ENCODE data around the gene FZD7. TPM values are rescaled to one million over a fixed set of nuclear protein-coding genes. Genes with fewer than 3 reads are reported as not detected.

The FZD7 gene
- total RNA-seq, 1 experiment from 2014 or later, result 302 TPM

DNA sequence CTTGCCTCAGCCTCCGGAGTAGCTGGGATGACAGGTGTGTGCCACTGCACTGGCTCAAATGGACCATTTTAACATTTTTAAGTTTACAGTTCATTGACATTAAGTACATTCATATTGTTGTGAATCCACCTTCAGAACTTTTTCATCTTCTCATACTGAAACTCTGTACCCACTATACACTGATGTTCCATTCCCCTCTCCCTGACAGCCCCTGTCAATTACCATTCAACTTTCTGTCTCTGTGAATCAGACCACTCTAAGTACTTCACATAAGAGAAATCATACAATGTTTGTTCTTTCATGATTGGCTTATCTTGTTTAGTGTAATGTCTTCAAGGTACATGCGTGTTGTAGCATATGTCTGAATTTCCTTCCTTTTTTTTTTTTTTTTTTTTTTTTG is 37.5 kb downstream of the FZD7 start:
- TF ChIP-seq, protein P1, sequence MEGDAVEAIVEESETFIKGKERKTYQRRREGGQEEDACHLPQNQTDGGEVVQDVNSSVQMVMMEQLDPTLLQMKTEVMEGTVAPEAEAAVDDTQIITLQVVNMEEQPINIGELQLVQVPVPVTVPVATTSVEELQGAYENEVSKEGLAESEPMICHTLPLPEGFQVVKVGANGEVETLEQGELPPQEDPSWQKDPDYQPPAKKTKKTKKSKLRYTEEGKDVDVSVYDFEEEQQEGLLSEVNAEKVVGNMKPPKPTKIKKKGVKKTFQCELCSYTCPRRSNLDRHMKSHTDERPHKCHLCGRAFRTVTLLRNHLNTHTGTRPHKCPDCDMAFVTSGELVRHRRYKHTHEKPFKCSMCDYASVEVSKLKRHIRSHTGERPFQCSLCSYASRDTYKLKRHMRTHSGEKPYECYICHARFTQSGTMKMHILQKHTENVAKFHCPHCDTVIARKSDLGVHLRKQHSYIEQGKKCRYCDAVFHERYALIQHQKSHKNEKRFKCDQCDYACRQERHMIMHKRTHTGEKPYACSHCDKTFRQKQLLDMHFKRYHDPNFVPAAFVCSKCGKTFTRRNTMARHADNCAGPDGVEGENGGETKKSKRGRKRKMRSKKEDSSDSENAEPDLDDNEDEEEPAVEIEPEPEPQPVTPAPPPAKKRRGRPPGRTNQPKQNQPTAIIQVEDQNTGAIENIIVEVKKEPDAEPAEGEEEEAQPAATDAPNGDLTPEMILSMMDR (conservative IDR thresholded peaks at IDR 0.05), result no peak

More for the DNA sequence above, 37.5 kb downstream of the FZD7 start:
- Histone ChIP-seq H3K23me2 (ENCODE audit: insufficient read length, low read depth, low read length, poor library complexity, severe bottlenecking) (no peaks in the 10 kb centered on the region), H4K5ac (ENCODE audit: insufficient read length, low read depth, low read length) (no peak overlapping the region), H3K79me1 (ENCODE audit: insufficient read depth, low read depth, low read length, poor library complexity, severe bottlenecking) (no peaks in the 10 kb centered on the region), H3K9me3 (ENCODE audit: control insufficient read depth, low read depth, low read length) (no peaks in the 10 kb centered on the region), H4K91ac (ENCODE audit: insufficient read length, low read depth, low read length) (no peak overlapping the region), H2BK12ac (ENCODE audit: insufficient read length, low read depth, low read length) (no peak overlapping the region), H3K27me3 (ENCODE audit: insufficient read depth, low read length) (no peaks in the 10 kb centered on the region), H2BK15ac (ENCODE audit: low read depth, low read length) (no peak overlapping the region), H3K56ac (ENCODE audit: insufficient read length, low read depth, low read length) (no peak overlapping the region), H2AK5ac (ENCODE audit: insufficient read length, low read length) (no peak overlapping the region), H3K79me2 (ENCODE audit: insufficient read depth, low read length) (no peaks in the 10 kb centered on the region), H4K20me1 (ENCODE audit: control insufficient read depth, insufficient read depth, insufficient read length) (no peaks in the 10 kb centered on the region), H4K8ac (replicated peaks; ENCODE audit: insufficient read length, low read depth, low read length) (no peak overlapping the region), H3K4me1 (ENCODE audit: insufficient read depth, low read length) (no peaks in the 10 kb centered on the region), H3K23ac (ENCODE audit: insufficient read length, low read depth, low read length) (no peak overlapping the region), H2BK5ac (ENCODE audit: insufficient read length, low read length) (no peak overlapping the region), H2AFZ (ENCODE audit: low read length) (no peak overlapping the region), H2BK20ac (ENCODE audit: low read depth, low read length, poor library complexity, severe bottlenecking) (no peak overlapping the region), H3K27ac (ENCODE audit: insufficient read length, low read depth, low read length) (no peak overlapping the region), H3K14ac (ENCODE audit: insufficient read depth, low read length) (no peak overlapping the region), H3K18ac (ENCODE audit: insufficient read length, low read depth, low read length) (no peak overlapping the region), H3T11ph (ENCODE audit: low read length) (no peak overlapping the region), H2BK120ac (ENCODE audit: low read depth, low read length, poor library complexity, severe bottlenecking) (no peak overlapping the region), H3K4me2 (ENCODE audit: insufficient read depth, insufficient read length, low read length) (no peak overlapping the region), H3K4ac (ENCODE audit: low read depth, low read length) (no peak overlapping the region), H3K9ac (ENCODE audit: extremely low read depth, insufficient read length, low read length) (no peak overlapping the region)
- no peaks in the 10 kb centered on the region for H3K27me3 Mint-ChIP-seq (ENCODE audit: low read depth)
- WGBS (ENCODE audit: extremely low coverage, insufficient read length, low lambda C conversion rate), result no CpG with 5 or more reads among the region's 2 CpGs
- no peak overlapping the region for H3K4me3 Mint-ChIP-seq
- no peaks in the 10 kb centered on the region; a peak in 1 of 5 replicates for H3K9me3 Mint-ChIP-seq
- H3K4me1 Mint-ChIP-seq, result peaks cover 13 to 17% of the 10 kb centered on the region in 2 experiments
- H3K27ac Mint-ChIP-seq, result no peak overlapping the region
- H3K36me3 Mint-ChIP-seq (ENCODE audit: insufficient read depth in 1 of 3, low read depth in 3 of 3), result no peaks in the 10 kb centered on the region
- DNase-seq, result no peak

Data from H9 (cell line).